GM21529 (cell line): ENCODE data around the gene GNAZ.
"Not testable (repeated sequence)": the region's sequence is repeated elsewhere in the genome, so short reads cannot be mapped to it uniquely, and the experiment has no call there.

Experiments used
- ATAC-seq: cut with Tn5 transposase; IDR thresholded peaks from one replicate; pipeline ENCODE4 v1.9.1; 2021; ENCODE audit not compliant: unreplicated experiment

GNAZ gene

GRCh38 chr22:23042179-23042578 lies 28.1 kb upstream of the GNAZ start:
- no peak for ATAC-seq

- no peak for ATAC-seq
Measured at GRCh38 chr22:23044570-23044969, 25.7 kb upstream of the GNAZ start.

- ATAC-seq = no peak
Measured at GRCh38 chr22:23045461-23045860, 24.9 kb upstream of the GNAZ start.

- no peak for ATAC-seq
Measured at GRCh38 chr22:23047265-23047664, 23.1 kb upstream of the GNAZ start.

- no peak for ATAC-seq
Measured at GRCh38 chr22:23047742-23048141, 22.6 kb upstream of the GNAZ start.

GRCh38 chr22:23050546-23050945 lies 19.8 kb upstream of the GNAZ start:
- not testable (repeated sequence) for ATAC-seq

GRCh38 chr22:23053051-23053707 lies 17.1 kb upstream of the GNAZ start:
- no peak for ATAC-seq

- ATAC-seq = no peak
Measured at GRCh38 chr22:23053912-23054530, 16.3 kb upstream of the GNAZ start.

- ATAC-seq = no peak
Measured at GRCh38 chr22:23054531-23055257, 15.6 kb upstream of the GNAZ start.

- no peak for ATAC-seq
Measured at GRCh38 chr22:23055449-23056179, 14.7 kb upstream of the GNAZ start.

GRCh38 chr22:23057331-23057730 lies 13.0 kb upstream of the GNAZ start:
- no peak for ATAC-seq

GRCh38 chr22:23058063-23058462 lies 12.3 kb upstream of the GNAZ start:
- no peak for ATAC-seq

GRCh38 chr22:23058481-23059283 lies 11.6 kb upstream of the GNAZ start:
- no peak for ATAC-seq

- ATAC-seq = no peak
Measured at GRCh38 chr22:23059284-23059948, 10.9 kb upstream of the GNAZ start.

- ATAC-seq = no peak
Measured at GRCh38 chr22:23060612-23061400, 9.5 kb upstream of the GNAZ start.

- no peak for ATAC-seq
Measured at GRCh38 chr22:23061471-23062280, 8.6 kb upstream of the GNAZ start.

- no peak for ATAC-seq
Measured at GRCh38 chr22:23062616-23063538, 7.4 kb upstream of the GNAZ start.
